SU-DHL-6 (cell line): Measurements from ENCODE around the gene GOLPH3L.

Experiments used
- EZH2phosphoT487 ChIP-seq: fragments of 200-600 bp; sonication (generic), shearing (Covaris generic); conservative IDR thresholded peaks from 2 replicates; pipeline ENCODE4 v1.6.1; 2018; ENCODE audit warnings: mild to moderate bottlenecking, antibody characterized with exemption, low read length, moderate library complexity, mixed read lengths
- TF ChIP-seq, protein P1 (sequence below): fragments of 200-600 bp; sonication (generic); IDR thresholded peaks from one replicate; pipeline ENCODE4 v1.5.1; 2017; ENCODE audit warnings: antibody characterized with exemption, mild to moderate bottlenecking, low read length, moderate library complexity; ENCODE audit not compliant: insufficient read depth, poor library complexity, severe bottlenecking

DNA sequence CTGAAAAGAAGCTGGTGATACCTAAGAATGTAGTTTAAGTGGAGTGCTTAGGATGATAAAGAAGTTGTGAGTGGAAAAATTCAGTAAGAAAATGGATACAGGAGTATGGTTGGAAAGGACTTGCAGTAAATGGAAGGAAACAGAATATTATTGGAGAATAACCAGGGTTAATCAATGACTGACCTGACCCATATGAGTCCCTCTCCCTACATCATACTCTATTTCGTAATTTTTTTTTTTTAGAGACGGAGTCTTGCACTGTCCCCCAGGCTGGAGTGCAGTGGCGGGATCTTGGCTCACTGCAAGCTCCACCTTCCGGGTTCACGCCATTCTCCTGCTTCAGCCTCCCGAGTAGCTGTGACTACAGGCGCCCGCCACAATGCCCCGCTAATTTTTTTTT lies 34.1 kb downstream of the GOLPH3L start:
- TF ChIP-seq, protein P1, sequence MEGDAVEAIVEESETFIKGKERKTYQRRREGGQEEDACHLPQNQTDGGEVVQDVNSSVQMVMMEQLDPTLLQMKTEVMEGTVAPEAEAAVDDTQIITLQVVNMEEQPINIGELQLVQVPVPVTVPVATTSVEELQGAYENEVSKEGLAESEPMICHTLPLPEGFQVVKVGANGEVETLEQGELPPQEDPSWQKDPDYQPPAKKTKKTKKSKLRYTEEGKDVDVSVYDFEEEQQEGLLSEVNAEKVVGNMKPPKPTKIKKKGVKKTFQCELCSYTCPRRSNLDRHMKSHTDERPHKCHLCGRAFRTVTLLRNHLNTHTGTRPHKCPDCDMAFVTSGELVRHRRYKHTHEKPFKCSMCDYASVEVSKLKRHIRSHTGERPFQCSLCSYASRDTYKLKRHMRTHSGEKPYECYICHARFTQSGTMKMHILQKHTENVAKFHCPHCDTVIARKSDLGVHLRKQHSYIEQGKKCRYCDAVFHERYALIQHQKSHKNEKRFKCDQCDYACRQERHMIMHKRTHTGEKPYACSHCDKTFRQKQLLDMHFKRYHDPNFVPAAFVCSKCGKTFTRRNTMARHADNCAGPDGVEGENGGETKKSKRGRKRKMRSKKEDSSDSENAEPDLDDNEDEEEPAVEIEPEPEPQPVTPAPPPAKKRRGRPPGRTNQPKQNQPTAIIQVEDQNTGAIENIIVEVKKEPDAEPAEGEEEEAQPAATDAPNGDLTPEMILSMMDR = no peak
- TF ChIP-seq EZH2phosphoT487 = no peak
